OCI-M2 (cell line): ENCODE measurements around the gene DPY19L1.
"Not testable (repeated sequence)": the region's sequence is repeated elsewhere in the genome, so short reads cannot be mapped to it uniquely, and the experiment has no call there.

Experiments used
- DNase-seq: peaks from one replicate; lab custom pipeline; 2025; ENCODE audit not compliant: unreplicated experiment; lab: John Stamatoyannopoulos, UW

Gene DPY19L1

DNA sequence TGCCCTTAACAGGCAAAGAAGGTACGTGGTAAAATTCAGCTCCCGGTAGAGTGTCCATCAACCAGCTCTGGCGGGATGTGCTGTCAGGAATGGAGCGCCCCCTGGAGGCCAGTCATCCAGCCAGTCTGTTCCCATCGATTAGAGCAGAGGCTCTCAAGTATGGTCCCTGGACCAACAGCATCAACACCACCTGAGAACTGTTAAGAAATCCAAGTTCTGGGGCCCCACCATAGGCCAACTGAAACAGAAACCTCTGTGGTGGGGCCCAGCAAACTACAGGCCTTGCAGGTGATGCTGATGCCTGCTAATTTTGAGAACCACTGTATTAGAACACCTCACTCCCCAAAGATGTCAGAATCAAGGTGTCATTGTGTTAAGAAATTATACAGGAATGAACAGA is 109.2 kb downstream of the DPY19L1 start:
- no peak for DNase-seq

DNA sequence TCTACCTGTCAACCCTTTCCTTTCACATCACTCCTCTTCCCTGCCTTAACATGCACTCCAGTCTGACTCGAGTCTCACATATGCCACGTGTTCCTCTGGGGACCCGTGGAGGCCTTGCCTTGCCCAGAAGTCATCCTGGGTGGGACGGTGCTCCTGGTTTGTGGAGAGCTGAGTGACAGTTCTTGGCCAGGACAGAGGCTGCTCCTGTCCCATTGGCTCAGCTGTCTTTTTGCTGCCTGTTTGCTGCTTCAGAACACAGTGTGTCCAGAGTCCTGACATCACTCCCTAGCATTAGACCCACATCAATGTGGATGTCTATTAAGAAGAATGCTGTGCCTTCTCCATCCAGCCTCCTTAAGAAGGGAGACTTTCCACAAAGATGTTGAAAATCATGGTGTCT is 116.8 kb downstream of the DPY19L1 start:
- not testable (repeated sequence) for DNase-seq

DNA sequence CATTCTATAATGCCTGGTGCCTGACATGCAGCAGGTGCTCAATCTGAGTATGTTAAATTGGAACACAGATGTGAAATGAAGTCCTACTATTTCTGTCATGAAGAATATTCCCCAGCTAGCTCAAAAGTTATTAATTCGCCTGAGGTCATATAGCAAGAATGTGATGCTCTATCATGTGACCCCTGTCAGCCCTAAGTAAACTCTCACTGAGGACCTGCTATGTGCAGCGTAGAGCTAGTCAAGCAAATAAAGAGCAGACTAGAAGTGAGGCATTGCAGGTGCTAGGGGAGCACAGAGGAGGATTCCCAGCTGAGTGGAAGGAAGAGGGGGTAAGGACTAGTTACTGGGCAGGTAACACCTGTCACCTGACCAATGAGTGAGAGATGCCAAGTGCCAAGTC is 118.2 kb downstream of the DPY19L1 start:
- not testable (repeated sequence) for DNase-seq

DNA sequence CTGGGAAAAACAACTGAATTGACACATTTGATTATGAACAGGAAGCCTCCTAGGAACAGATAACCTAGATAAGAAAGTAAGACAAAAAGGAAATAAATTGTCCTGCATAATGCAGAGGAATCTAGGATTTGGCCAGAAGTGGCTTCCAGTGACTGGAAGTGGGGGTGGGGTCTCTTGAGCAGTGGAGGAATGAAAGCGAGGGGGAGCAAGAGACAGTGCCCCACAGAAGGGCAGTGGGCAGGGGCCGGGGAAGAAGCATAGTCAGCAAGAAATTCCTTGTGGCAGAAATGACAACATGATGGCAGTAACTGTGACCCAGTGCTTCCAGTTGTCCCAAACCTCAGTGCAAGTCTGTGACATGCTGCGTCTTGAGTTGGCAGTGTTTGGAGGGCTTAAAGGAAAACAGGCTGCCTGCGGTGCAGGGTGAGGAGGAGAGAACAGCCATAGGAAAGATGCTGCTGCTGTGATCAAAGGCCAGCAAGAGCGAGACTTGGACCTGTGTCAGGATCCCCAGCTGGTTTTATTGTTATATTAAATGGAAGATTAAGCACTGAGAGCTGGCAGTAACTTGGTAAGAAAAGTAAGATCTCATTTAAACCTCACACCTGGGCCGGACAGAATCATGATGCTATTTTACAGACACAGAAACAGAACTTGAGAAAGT is 119.0 kb downstream of the DPY19L1 start:
- DNase-seq = not testable (repeated sequence)

DNA sequence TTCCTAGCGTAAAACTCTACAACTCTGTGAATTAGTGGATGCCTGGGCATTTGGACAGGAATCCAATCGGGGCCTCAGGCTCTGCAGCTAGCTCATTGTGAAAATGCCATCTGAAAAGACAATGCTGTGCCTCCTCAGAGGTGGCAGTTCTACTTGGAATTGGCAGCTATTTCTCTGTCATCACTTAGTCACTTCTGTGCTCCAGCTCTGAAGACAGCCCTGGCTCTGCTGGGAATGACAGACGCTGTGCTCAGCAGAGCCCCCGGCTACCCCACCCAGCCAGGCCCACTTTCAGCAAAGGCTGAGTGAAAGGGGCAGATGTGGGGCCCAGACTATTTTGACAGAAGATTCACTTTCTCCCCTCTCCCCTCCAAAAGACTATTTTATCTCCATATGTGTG is 119.8 kb downstream of the DPY19L1 start:
- not testable (repeated sequence) for DNase-seq

DNA sequence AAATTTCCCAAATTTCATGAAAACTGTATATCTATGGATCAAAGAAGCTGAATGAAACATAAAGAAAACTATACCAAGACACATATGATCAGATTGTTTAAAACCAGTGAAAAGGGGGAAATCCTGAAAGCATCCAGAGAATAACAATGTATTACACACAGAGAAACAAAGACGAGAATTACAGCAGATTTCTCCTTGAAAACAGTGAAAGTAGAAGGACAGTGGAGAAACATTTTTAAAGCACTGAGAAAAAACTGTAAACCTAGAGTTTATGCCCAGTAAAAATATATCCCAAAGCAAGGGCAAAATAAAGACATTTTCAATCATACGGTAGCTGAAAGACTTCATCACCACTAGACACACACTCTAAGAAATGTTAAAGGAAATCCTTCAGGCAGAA is 121.0 kb downstream of the DPY19L1 start:
- DNase-seq = no peak

DNA sequence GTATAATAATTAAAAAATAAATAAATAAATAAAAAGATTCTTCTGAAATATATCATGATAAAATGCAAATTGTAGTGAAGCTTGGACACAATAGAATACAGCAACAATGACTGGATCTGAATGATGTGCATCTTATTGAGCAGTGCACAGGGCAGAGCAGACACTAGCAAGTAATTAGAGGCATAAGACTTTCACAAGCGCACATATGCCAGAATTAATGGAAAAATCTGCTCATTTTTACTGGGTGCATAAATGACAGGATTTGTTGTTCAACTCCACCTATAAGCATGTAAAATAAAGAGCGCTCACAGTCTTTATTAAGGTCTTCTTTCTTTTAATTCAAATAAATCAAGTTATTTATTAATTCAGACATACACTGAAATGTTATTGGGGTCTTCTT is 125.0 kb downstream of the DPY19L1 start:
- DNase-seq = no peak

DNA sequence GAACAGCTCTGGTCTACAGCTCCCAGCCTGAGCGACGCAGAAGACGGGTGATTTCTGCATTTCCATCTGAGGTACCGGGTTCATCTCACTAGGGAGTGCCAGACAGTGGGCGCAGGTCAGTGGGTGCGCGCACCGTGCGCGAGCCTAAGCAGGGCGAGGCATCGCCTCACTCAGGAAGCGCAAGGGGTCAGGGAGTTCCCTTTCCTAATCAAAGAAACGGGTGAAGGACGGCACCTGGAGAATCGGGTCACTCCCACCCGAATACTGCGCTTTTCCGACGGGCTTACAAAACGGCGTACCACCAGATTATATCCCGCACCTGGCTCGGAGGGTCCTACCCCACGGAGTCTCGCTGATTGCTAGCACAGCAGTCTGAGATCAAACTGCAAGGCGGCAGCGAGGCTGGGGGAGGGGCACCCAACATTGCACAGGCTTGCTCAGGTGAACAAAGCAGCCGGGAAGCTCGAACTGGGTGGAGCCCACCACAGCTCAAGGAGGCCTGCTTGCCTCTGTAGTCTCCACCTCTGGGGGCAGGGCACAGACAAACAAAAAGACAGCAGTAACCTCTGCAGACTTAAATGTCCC is 130.9 kb downstream of the DPY19L1 start:
- not testable (repeated sequence) for DNase-seq

DNA sequence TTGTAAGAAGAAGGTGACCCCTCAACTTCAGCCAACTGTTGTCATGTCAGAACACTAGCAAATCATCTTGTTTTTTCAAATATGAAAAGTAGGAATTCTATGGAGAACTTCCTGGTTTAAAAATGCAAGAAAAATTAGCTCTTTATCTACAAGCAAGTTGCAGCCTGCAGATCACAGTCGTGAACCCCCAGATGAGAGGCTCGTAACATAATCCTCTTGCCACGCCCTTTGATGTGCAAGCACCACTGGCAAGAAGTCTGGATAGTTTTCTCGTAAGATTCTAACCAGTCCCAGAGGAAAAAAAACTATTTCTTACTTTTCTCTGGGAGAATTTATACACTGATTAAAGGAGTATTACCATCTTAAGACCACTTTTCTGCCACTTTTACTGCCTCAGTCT is 132.3 kb downstream of the DPY19L1 start:
- DNase-seq = no peak

DNA sequence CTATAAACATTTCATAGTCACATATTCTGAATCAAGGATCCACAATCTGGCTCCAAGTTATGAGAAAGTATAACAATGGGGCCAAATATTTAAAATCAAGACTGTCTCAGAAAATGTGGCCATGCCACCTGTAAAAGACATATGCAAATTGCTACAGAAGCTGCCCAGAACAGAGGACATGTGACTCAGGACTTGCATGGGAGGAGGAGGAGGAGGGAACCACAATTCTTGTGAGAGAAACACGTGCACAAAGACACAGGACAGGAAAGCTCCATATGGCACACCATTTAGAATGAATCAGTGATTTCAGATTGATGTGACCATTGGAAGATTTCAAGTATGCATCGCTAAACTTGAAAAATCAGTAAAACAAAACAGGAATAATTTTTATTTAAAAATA is 133.4 kb downstream of the DPY19L1 start:
- DNase-seq = not testable (repeated sequence)

DNA sequence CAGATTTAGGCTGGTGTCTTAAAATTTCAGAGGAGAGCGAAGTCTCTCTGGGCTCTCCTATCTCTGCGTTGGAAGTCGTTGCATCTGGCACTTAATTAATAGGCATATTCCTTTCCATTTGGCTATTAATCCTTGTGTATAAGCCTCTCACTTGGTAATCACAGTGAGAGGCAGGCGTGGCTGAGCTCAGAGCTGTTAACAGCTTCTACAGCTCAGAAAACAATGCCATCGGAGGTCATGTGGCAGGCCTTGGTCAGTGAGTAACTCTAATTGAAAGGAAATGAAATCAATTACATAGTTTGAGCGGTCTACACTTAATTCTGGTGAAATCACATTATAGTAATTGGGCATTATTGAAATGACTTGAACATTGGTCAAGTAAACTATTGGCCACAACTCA is 135.1 kb downstream of the DPY19L1 start:
- no peak for DNase-seq

DNA sequence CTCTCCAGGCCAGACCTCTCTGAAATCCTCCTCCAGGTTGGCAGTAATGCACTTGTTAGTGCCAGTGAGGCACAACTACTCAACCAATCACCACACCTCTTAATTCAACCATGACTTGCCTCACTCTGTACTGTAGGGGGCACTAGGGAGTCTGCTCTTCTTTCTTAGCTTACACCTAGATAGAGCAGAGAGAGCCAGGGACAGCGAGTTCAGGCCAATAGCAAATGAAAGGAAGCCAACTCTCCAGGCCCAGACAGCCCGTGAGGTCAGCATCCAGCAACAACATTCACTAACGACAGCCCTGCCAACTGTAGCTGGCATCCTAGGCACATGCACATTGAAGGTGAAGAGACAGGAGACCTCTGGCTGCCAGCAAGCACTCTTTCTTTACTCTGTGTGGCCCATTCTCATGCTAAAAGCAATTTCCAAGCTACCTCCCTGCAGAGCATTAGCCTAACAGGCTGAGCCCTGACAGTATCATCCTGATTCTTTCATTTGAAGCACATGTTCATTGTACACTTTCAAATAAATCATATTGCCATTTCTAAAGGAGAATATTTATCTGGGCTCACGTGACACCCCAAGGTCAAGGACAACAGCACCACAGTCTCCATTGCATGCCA is 136.3 kb downstream of the DPY19L1 start:
- no peak for DNase-seq

DNA sequence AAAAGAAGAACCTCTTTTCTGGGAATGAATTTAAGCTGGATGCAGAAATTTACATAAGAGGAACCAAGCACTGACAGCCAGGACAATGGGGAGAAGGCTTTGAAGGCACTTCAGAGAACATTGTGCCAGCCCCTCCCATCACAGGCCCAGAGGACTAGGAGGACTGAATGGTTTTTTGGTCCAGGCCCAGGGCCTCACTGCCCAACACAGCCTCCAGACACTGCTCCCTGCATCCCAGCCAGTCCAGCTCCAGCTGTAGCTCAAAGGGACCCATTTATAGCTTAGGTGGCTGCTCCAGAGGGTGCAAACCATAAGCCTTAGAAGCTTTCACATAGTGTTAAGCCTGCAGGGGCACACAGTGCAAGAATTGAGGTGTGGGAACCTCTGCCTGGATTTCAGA is 142.1 kb downstream of the DPY19L1 start:
- DNase-seq = no peak

DNA sequence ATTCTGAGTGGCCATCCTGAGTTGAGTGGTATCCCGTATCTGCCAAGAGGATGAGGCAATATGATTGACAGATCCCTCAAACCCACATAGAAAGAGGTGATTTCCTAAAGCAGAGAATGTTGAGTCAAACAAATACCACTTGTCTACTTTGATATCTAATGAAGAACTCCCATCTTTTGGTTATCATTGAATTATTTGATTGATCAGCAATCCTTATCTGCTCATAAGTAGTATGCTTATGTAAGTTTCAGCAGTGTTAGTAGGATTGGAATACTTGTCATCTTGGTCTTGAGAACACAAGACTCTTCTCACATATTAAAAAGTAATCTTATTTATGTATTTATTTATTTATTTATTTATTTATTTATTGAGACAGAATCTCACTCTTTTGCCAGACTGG is 147.3 kb downstream of the DPY19L1 start:
- no peak for DNase-seq

DNA sequence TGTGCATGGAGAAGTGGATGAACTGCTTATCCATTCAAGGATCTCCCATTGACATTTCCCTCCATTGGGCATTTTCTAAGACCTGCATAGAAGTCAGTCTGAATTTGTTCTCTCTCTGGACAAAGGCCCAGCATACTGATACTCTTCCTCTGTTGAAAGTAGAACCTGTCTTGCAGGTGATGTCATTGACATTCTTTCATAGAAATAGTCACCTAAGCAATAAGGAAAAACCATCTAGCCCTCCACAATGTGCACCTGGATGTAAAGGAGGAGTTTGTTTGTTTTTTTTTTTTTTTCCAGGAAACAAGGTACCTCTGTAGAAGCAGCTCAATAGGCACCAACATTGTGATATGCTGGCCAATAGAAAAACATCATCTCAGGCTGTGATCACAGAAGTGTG is 150.4 kb downstream of the DPY19L1 start:
- no peak for DNase-seq

DNA sequence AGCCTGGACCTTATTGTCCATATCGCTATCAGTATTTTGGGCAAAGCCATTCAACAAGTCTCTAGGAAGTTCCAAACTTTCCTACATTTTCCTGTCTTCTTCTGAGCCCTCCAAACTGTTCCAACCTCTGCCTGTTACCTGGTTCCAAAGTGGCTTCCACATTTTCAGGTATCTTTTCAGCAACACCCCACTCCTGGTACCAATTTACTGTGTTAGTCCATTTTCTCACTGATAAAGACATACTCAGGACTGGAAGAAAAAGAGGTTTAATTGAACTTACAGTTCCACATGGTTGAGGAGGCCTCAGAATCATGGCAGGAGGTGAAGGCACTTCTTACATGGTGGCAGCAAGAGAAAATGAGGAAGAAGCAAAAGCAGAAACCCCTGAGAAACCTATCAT is 153.4 kb downstream of the DPY19L1 start:
- not testable (repeated sequence) for DNase-seq

DNA sequence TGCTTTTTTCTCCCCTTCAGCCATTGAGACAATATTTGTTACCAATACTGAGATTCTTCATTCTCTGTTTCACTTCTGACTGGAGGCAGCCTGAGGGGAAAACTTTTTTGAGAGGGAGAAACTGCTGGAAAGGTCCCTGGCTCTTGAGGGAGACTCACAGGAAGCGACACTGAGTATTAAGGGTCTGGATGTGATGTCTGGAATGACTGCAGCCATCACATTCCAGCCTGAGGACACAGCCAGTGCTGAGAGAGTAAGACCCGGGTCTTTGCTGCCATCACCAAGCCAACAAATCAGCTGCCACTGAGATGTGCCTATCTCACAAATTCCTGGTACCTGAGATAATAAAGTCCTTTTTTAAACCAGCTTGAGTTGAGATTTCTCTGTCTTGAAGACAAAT is 157.4 kb downstream of the DPY19L1 start:
- no peak for DNase-seq

DNA sequence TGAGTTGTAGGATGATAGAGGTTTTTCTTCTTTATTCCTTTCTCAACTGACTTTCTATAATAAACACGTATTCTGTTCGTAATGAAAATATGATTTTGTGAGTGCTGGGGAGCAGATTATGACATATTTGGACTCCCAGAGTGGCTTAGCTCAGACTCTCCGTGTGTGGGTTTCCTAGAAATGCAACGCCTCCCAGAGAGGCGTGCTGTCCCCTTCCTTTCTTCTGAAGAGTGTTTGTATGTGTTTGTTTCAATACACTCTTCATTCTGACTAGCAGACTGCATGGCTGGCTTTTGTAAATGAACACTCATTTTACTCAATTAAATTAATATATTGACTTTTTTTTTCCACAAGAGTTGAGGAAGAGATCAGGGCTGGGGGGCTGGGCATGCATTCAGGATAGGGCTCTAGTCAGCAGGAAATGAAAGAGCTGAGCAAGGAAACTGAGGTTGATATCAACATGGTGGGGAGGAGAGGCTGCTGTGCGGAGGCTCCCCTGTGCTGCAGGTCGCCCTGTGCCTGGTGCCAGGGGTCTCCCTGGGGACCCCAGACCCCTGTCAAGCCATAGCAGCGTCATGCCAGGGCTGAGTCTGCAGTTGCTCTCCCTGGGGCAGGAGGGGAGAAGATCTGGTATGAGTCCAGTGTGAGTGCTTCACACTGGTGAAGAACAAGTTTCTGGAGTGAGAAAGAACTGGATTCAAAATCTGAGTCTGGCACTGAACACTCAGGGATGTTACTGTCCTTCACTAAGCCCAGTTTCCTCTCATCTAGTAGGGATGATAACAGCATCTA is 158.1 kb downstream of the DPY19L1 start:
- DNase-seq = not testable (repeated sequence)
